Inflammatory macrophage treated with lipopolysaccharide for 1 hour (primary cell): Measurements from ENCODE around the gene KRT85.
A peak's percentile ranks its signal among the peaks of the same experiment; 100 is the strongest.

Experiments used
- DNase-seq, 2 donors: peaks; one replicate each; pipeline ENCODE4 v3.0.0-alpha.2; 2020 to 2022

Gene KRT85

DNA sequence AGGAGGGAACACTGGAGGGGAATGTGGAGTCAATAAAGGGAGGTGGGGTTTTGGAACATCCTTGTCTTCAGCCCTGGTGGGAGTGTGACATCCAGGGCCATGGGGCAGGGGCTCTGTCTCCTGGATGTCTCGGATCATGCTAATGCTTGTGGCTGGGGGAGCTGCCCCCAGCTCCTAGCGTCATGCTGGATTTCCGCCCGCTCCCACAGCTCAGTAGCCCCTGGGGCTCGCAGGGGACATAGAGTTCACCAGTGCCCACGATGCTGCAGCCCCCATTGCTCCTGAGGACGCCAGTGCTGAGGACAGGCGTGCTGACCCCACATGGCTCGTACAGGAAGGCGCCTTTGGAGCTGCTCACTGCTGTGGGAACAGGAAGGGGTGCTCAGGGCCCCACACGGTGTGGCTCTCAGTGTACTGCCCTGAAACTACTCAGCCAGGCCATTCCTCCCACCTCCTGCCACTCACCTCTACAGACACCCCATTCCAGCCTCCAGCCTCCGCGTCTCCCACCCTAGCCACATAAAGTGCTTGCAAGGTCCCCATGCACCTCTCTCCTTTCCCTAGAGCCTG, 27.6 kb upstream of the KRT85 start:
- DNase-seq, result no peak

DNA sequence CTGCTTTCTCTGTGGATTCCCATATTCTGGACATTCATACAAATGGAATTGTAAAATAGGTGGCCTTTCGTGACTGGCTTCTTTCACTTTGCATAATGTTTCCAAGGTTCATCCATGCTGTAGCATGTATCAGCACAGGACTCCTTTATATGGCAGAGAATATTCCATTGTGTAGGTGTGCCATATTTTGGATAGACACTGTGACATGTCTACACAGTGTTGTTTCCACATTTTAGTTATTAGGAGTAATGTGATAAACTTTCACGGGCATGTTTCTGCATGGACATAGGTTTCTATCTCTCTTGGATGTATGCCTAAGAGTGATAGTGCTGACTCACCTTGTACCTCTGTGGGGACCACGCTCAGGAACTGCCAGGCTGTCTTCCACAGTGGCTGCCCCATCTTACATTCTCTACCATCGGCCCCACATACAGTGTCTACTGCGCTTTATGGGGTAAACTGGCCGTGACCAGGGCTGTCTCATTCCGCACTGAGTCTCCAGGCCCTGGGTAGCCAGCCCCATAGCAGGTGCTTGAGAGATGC, 25.3 kb upstream of the KRT85 start:
- DNase-seq, result no peak

DNA sequence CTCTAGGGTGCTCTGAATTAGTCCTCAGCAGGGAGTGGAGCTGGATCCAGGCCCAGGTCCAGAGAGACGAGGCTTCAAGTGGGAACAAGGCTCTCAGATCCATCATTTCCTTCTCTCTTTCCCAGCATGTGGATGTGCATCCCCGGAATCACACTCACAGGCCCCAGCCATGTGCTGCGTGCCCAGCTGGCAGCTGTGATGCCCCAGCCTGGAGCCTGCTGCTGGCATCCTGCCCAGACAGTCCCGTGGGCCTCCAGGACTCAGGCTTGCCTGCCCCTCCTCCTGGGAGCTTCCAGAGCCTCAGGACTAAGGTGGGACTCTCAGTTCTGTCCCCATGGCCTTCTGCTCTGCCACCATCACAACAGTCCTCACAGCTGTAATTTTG, 24.3 kb upstream of the KRT85 start:
- no peak for DNase-seq

DNA sequence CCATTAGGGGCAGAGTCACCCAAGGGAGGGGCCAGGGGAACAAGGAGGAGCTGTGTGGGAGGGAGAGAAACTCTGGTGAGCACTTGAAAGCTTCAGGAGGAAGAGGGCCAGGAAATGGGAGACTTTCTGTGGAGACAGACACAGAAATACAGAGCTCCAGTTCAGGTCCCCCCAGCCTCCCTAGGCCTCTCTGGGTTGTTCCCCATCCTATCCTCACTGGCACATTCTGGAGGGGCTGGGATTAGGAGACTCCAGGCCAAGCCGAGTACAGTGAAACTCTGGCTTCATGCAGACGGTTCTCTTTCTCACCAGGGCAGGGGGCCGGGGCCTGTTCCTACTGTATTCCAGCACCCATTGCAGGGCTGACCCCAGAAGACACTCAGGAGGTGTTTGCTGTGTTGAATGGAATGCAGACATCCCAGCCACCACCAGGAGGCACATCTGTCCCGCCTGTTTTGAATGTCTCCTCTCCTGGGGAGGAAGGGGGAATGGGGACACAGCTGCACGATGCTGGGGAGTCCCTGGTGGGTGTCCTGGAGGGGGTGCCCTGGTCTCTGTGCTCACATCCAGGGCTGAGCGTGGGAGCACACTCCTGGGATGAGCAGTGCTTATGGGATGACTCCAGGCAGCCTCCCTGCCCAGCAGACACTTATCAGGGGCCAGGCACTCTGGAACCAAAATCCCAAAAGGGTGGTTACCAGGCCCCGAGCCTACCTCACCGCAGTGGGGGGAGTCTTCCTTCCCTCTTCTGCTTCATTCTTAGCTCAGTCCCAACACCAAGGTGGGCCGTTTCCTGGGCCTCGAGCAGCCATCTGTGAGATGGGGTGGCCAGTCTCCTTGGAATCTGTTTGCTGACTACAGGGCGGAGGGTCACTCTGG, 23.7 kb upstream of the KRT85 start:
- peak in 1 of 2 donors; percentile 24 for DNase-seq

GRCh38 chr12:52389313-52390207, 22.3 kb upstream of the KRT85 start:
- DNase-seq, result no peak

DNA sequence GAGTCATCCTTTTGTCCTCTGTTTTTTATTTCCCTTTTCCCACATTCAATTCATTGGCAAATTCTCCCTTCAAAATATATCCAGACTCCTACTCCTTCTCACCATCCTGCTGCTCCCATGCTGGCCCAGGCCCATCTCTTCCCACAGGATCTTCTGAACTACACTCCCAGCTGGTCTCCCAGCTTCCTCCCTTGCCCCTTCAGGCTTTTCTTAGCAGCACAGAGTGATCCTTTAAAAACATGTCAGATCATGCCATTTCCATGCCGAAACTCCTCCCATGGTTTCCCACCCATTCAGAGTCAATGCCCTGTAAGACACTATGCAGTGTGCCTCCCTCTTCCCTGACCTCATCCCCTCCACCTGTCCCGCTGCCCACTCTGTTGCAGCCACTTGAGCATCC, 20.6 kb upstream of the KRT85 start:
- no peak for DNase-seq

DNA sequence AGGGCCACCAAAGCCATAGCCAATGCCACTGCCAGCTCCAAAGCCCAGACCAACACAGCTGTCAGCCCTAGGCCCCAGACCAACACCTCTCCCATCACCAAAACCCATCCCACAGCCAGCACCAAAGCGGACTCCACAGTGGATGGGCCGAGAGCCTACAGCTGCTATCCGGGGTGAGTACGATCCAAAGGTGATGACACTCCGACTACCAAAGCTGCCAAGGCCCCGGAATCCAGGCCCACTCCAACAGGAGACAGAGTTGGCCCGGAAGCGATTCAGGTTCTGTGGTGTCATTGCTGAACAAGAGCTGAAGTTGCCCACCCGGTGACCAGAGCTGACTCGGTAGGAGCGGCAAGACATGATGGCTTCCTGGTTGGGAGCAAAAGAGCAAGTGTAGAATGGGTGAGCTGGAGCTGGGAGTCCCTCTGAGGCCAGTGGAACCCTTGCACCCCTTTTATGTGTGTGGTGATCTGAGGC, 18.0 kb upstream of the KRT85 start, which contains the start of gene KRT84:
KRT84 (minus strand) TSS at position 427 of the 477 bp plus-strand sequence; CDS start at position 360, 67 bp downstream.
- DNase-seq, result no peak

DNA sequence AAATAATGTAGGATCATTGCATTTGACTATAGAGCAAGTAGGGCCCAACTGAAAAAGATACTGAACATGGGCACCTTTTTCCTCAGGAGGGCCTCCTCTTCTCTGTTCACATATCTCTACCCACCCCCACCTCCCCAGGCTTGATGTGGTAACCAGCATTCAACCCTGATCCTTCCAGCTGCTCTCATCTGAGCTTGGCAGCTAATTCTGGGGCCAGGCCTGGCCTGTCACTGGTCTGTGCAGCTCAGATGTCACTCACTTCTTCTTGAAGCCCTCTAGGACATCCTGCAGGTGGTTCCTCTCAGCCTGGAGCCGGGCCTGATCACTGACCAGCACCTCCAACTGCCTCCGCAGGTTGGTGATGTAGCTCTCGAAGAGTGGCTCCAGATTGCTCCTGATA, 16.1 kb upstream of the KRT85 start:
- DNase-seq, result no peak

DNA sequence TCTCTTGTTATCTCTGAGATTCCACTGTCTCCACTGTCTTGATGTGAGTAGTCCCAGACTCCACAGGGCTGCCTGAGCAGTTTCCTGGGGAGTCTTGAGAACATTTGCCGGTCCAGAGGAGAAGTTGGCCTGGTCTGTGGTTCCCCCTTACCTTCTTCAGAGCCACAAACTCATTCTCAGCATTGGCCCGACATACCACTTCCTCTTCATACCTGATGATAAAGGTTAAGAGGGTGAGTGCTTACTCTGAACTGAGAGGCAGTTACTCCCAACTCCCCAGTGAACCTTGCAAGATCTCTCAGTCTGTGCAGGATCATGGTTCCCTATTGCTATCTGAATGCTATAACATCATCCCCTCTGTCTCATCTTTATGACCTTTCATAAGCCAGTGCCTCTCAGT, 15.6 kb upstream of the KRT85 start:
- DNase-seq, result no peak

GRCh38 chr12:52381206-52381605, 13.9 kb upstream of the KRT85 start:
- no peak for DNase-seq

DNA sequence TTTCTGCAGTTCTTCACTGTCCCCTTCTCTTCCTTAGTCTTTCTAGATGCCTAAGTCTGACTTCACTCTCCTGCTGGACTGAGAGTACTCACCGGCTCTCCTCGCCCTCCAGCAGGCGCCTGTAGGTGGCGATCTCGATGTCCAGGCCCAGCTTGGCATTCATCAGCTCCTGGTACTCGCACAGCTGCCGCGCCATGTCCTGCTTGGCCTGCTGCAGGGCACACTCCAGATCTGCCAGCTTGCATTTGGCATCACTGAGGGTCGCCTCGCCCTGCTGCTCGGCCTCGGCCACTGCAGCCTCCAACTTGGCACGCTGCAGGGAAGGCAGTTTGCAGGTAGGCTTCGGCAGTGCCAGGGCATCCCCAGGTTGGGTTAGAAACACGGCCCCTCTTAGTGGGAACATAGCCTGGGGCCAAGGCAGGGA, 13.0 kb upstream of the KRT85 start:
- peak; percentile 9 to 23 for DNase-seq

DNA sequence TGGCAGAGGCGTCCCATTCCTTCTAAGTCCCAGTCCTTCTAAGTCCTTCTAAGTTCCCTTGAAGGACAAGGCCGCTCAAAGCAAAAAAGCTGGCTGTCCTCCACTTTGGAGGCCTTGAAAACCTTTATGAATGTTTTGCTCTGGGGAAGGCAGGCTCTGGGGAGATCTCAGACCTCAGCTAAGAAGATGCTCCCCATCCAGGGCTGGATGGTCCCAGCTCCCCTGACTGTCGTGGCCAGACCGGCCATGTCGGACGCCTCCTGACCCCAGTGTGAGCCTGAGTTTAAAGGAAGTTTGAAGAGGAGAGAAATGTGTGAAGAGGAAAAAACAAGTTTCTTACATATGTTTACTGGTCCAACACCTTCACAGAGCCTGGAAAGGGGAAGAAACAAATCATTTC, 12.3 kb upstream of the KRT85 start:
- no peak for DNase-seq

DNA sequence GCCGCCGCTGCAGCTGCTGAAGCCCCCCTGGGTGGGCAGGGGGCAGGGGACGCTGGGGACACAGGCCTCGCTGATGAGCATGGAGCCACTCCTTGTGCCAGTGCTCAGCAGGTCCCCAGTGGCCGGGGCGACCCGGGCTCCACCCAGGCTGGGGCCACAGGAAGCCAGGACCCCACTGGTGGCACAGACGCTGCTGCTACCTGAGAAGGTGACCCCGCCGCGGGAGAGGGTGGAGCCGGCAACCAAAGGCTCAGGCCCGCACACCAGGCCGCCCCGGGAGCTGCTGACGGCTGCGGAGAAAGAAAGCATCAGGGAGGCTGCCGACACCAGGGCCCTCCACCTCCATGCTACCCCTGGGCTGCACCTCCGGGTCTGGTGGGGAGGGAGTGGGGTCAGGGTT, 10.8 kb upstream of the KRT85 start:
- DNase-seq, result no peak

DNA sequence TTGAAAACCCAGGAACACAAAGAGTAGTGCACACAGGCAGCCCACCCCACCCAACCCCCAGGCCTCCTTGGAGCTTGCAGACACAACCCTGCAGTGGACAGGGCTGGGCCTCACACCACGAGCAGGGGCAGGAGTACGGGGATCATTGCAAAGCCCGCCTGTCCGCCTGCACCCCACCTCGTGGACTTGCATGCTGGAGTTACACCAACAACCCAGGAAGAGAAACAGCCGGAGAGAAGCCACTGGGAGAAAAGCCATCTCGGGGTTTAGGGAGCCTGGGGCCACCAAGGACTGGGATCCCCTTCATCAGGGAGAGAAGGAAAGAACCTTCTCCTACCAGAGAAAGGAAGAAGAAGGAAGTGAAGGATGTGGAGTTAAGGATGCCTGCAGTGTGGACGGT, 10.0 kb upstream of the KRT85 start:
- DNase-seq, result no peak

GRCh38 chr12:52372216-52373154, 5.2 kb upstream of the KRT85 start:
- DNase-seq, result peak; percentile 60 to 81

DNA sequence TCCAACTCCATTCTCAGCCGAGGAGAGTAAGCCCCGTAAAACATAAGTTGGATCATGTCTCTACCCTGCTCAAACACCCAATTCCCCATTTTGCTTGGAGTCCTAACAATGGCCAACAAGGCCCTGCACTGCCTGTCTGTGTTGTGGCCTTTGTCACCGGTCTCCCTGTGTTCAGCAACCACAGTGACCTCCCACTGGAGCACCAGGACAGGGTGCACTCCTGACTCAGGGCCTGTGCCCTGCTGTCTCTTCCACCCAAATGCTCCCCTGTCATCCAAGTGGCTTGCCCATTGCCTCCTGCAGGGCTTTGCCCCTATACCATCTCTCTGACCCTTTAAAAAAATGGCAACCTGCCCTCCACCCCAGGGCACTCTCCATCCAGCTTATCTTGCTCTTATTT, 4.4 kb upstream of the KRT85 start:
- DNase-seq, result no peak

DNA sequence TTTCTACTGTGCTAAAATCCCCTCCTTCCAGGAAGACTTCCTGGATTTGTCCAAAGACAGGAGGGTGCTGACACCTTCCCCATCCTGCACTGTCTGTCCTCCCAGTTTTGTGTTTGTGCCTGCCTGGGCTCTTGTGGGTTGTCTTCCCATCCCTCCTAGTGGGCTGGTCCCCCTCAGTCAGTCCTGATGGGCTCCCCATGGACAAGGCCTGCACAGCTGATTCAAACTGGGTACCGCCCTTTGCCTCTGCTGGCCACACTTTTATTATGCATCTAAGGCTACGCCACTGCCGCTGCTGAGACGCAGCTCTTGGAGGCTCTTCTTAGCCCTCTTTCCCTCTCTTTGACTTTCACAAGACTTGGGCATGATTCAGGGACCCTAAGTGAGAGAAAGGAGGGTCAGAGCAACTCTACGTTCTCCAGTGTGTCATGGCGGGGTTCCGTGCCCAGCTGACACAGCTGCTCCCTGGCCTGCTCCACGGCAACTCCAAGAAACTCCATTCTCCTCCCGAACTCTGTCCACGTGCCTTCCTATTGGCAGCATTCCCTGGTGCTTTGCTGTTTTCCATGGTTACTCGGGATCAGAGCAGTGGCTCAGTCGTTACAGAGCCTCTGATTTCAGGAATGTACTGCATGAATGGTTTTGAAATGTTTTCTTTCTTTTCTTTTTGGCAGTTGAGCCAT, 3.8 kb upstream of the KRT85 start:
- DNase-seq, result no peak

GRCh38 chr12:52369809-52370208, 2.5 kb upstream of the KRT85 start:
- DNase-seq, result no peak

DNA sequence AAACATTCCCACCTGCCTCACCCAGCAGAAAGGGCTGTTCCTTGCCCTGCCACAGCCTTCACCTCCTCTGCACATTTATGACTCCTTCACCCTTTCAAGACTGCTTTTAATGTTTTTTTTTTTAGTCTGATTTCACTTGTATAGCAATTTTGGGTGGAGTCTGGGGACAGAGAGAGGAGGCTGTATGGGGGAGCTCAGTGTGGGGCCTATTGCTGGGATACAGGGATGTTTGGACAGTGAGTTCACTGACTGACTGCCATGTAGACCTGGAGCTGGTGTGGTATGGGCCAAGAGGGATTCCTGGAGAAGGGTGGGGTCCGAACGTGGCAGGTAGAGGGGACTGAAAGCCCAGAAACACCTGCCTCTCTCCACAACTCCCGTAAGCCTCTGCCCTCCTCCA, 1.9 kb upstream of the KRT85 start:
- no peak for DNase-seq

DNA sequence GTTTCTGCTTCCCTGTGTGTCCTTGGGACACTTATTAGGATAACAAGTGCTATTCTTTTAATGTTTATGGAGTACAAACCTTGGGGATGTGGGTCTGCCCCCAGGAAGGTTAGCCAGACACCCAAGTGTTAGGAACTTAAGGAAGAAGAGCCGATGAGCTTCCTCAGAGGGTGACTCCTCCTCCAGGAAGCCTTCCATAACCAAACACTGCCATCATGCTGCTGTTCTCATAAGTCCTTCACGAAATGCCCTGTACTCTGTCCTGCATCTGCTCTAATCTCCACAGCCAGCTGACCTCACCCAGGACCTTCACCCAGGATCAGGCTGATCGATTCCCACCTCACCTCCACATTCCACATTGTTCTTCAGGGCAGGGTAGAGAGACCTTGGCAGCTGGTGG, 1.2 kb upstream of the KRT85 start:
- DNase-seq, result no peak

GRCh38 chr12:52367876-52368275, 595 bp upstream of the KRT85 start:
- DNase-seq, result no peak
